GM21423 (cell line): ENCODE measurements around the gene DPF3.

Experiments
- ATAC-seq: cut with Tn5 transposase; IDR thresholded peaks from one replicate; pipeline ENCODE4 v1.9.1; 2021; ENCODE audit warnings: mild to moderate bottlenecking, moderate library complexity; ENCODE audit not compliant: unreplicated experiment

Gene DPF3

GRCh38 chr14:72745546-72745945 lies 148.4 kb downstream of the DPF3 start:
- no peak for ATAC-seq

- ATAC-seq: no peak
Observed at GRCh38 chr14:72744416-72745120, 149.3 kb downstream of the DPF3 start.

GRCh38 chr14:72743626-72744025 lies 150.3 kb downstream of the DPF3 start:
- no peak for ATAC-seq

- no peak for ATAC-seq
Observed at GRCh38 chr14:72742838-72743195, 151.1 kb downstream of the DPF3 start.

GRCh38 chr14:72742118-72742837 lies 151.6 kb downstream of the DPF3 start:
- no peak for ATAC-seq

- no peak for ATAC-seq
Observed at GRCh38 chr14:72741826-72742117, 152.1 kb downstream of the DPF3 start.

GRCh38 chr14:72740966-72741825 lies 152.7 kb downstream of the DPF3 start:
- no peak for ATAC-seq

- ATAC-seq: no peak
Observed at GRCh38 chr14:72740504-72740961, 153.4 kb downstream of the DPF3 start.

- no peak for ATAC-seq
Observed at GRCh38 chr14:72739446-72740405, 154.2 kb downstream of the DPF3 start.

GRCh38 chr14:72738161-72738611 lies 155.7 kb downstream of the DPF3 start:
- ATAC-seq: no peak

- ATAC-seq: no peak
Observed at GRCh38 chr14:72737560-72737943, 156.3 kb downstream of the DPF3 start.

- ATAC-seq: no peak
Observed at GRCh38 chr14:72736786-72737559, 156.9 kb downstream of the DPF3 start.

GRCh38 chr14:72736308-72736707 lies 157.6 kb downstream of the DPF3 start:
- ATAC-seq: no peak

- ATAC-seq: no peak
Observed at GRCh38 chr14:72732022-72732780, 161.7 kb downstream of the DPF3 start.

- ATAC-seq: no peak
Observed at GRCh38 chr14:72731252-72732020, 162.5 kb downstream of the DPF3 start.

- ATAC-seq: no peak
Observed at GRCh38 chr14:72730468-72730867, 163.4 kb downstream of the DPF3 start.

- ATAC-seq: no peak
Observed at GRCh38 chr14:72726444-72726843, 167.5 kb downstream of the DPF3 start.

- no peak for ATAC-seq
Observed at GRCh38 chr14:72723858-72724530, 169.9 kb downstream of the DPF3 start.
